ENCODE measurements around the gene INAVA.

GRCh38 chr1:200869753-200870391 is 24.8 kb upstream of the INAVA start:
- TF ChIP-seq ZBTB33 (IDR thresholded peaks at IDR 0.05) (no peak), MAX (IDR thresholded peaks at IDR 0.05) (no peak), ATF3 (IDR thresholded peaks at IDR 0.05) (no peak), CTCF (IDR thresholded peaks at IDR 0.05; ENCODE audit: low read depth, low read length, missing input control) (no peak), RAD21 (IDR thresholded peaks at IDR 0.05) (no peak), GABPA (IDR thresholded peaks at IDR 0.05 in 1 of 2, conservative IDR thresholded peaks at IDR 0.05 in 1 of 2) (no peak), SP1 (IDR thresholded peaks at IDR 0.05) (no peak), TAF1 (conservative IDR thresholded peaks at IDR 0.05) (no peak), EGR1 (IDR thresholded peaks at IDR 0.05; ENCODE audit: low read depth in 2 of 2) (no peak), NR2F2 (IDR thresholded peaks at IDR 0.05) (no peak)

Data from liver (tissue), 3 donors.